Measurements from ENCODE around the gene DENND1A. TPM values are rescaled to one million over a fixed set of nuclear protein-coding genes. Genes with fewer than 3 reads are reported as not detected.

The DENND1A gene
- total RNA-seq, 2 donors from 2014 or later, result 17.8 to 36.6 TPM

DNA sequence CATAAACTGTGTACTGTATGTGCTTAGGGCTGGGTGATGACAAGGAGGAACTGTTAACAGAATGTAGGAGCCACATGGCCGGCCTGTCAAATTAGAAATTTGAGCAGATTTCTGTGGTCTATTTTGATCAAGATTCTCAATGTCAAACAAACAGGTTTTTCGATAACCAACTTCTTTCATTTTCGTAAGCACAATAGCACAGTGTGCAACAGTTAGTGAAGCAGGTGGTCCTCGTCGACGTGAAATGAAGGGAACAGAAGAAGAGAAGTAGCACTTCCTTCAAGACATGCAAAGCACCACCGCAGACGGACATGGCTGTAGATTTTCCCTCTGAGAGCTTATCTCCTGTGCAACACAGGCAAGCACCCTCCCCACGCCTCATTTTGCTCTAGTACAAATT, 321.8 kb downstream of the DENND1A start:
- Histone ChIP-seq H3K4me3 (no peak overlapping the region), H3K4me1 (ENCODE audit: control insufficient read depth in 1 of 2, low read depth in 2 of 2) (no peaks in the 10 kb centered on the region), H3K36me3 (no peaks in the 10 kb centered on the region), H3K27me3 (replicated peaks; ENCODE audit: insufficient read depth) (no peaks in the 10 kb centered on the region), H3K27ac (no peak overlapping the region), H3K9me3 (no peaks in the 10 kb centered on the region)
- ATAC-seq (ENCODE audit: insufficient number of reproducible peaks, low FRiP score, low read depth), result no peak
- TF ChIP-seq, protein P1, sequence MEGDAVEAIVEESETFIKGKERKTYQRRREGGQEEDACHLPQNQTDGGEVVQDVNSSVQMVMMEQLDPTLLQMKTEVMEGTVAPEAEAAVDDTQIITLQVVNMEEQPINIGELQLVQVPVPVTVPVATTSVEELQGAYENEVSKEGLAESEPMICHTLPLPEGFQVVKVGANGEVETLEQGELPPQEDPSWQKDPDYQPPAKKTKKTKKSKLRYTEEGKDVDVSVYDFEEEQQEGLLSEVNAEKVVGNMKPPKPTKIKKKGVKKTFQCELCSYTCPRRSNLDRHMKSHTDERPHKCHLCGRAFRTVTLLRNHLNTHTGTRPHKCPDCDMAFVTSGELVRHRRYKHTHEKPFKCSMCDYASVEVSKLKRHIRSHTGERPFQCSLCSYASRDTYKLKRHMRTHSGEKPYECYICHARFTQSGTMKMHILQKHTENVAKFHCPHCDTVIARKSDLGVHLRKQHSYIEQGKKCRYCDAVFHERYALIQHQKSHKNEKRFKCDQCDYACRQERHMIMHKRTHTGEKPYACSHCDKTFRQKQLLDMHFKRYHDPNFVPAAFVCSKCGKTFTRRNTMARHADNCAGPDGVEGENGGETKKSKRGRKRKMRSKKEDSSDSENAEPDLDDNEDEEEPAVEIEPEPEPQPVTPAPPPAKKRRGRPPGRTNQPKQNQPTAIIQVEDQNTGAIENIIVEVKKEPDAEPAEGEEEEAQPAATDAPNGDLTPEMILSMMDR (IDR thresholded peaks at IDR 0.05), result no peak
- DNase-seq (ENCODE audit: low spot score), result no peak

DNA sequence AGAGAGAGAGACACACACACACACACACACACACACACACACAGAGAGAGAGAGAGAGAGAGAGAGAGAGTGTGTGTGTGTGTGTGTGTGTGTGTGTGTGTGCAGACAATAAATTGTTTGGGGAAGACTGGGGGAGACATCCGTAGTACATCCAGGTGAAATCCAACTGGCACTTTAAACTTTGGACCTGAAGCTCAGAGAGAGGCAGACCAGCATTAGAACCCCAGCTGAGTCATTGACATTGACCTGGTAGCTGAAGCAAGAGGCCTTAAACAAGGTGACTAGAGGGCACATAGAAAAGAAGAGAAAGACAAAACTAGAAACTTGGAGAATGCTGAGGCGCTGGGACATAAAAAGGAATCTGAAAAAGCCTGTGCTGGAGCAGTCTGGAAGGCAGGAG, 322.4 kb downstream of the DENND1A start:
- Histone ChIP-seq H3K4me1 (ENCODE audit: control insufficient read depth in 1 of 2, low read depth in 2 of 2) (no peaks in the 10 kb centered on the region), H3K9me3 (no peaks in the 10 kb centered on the region), H3K36me3 (no peaks in the 10 kb centered on the region), H3K27ac (no peak overlapping the region), H3K27me3 (replicated peaks; ENCODE audit: insufficient read depth) (no peaks in the 10 kb centered on the region), H3K4me3 (no peak overlapping the region)
- TF ChIP-seq, protein P1 (IDR thresholded peaks at IDR 0.05), result no peak
- no peak for ATAC-seq (ENCODE audit: insufficient number of reproducible peaks, low FRiP score, low read depth)
- no peak for DNase-seq (ENCODE audit: low spot score)

DNA sequence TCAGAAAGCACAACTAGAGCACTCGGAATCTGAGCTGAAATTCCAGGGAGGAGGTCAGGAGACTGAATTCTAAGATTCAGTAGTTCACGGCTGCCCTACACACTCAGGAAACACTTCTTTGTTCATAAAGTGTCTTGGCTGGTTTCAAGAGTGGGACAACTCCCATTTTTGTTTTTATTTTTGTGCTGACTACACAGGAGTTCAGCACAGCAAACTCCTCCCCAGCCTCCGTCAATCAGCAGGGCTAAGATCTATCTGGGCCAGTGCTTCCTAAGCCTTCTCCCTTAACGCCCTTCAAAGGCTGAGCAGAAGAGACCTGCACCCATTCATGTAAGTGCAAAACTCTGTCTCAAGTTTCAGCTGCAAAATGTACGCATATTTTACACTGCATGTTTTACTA, 323.8 kb downstream of the DENND1A start:
- no peaks in the 10 kb centered on the region for H3K4me1 ChIP-seq (ENCODE audit: control insufficient read depth in 1 of 2, low read depth in 2 of 2)
- ATAC-seq (ENCODE audit: insufficient number of reproducible peaks, low FRiP score, low read depth) (no peak), DNase-seq (ENCODE audit: low spot score) (no peak)
- H3K27me3 ChIP-seq (replicated peaks; ENCODE audit: insufficient read depth), result no peaks in the 10 kb centered on the region
- no peaks in the 10 kb centered on the region for H3K9me3 ChIP-seq
- H3K27ac ChIP-seq, result no peak overlapping the region
- no peaks in the 10 kb centered on the region for H3K36me3 ChIP-seq
- no peak overlapping the region for H3K4me3 ChIP-seq
- TF ChIP-seq, protein P1 (IDR thresholded peaks at IDR 0.05), result no peak

DNA sequence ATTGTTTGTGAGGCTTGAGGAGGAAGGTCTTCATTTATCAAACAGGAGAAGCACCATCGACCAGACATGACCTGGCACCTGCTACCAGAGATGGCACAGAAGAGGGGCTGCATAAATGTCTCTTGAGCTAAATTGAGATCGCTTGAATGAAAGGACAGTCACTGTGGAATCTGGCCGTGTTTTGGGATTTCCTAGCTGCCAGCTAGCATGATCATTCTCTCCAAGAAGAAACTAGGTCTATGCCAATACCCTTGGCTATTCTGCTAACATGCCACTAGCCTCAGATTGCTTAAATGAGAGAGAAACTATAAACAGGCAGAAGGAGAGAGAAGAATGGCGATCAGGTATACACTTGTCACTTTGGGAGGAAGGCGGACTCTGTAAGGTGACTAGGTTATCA, 324.6 kb downstream of the DENND1A start:
- Histone ChIP-seq H3K27ac (no peak overlapping the region), H3K4me3 (no peak overlapping the region), H3K9me3 (no peaks in the 10 kb centered on the region), H3K4me1 (ENCODE audit: control insufficient read depth in 1 of 2, low read depth in 2 of 2) (no peaks in the 10 kb centered on the region), H3K27me3 (replicated peaks; ENCODE audit: insufficient read depth) (no peaks in the 10 kb centered on the region), H3K36me3 (no peaks in the 10 kb centered on the region)
- no peak for DNase-seq (ENCODE audit: low spot score)
- TF ChIP-seq, protein P1 (IDR thresholded peaks at IDR 0.05), result no peak
- no peak for ATAC-seq (ENCODE audit: insufficient number of reproducible peaks, low FRiP score, low read depth)

DNA sequence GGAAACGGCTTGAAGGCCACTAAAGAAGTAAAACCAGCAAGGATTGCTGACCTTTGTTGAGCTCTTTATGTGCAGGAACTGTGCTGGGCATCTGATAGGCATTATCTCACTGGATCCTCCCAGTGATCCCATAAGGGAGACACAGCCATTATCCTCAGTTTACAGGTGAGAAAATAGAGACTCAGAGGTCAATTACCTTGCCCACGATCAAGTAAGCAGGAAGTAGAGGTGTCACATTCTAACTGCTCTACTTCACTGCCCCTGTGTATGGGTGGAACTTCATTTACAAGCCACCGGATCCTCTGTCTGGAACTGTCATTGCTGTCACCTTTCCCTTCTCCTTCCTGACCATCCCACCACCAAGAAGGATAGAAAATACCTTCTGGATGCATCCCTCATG, 325.1 kb downstream of the DENND1A start:
- no peak for ATAC-seq (ENCODE audit: insufficient number of reproducible peaks, low FRiP score, low read depth)
- TF ChIP-seq, protein P1 (IDR thresholded peaks at IDR 0.05), result no peak

More for the DNA sequence above, 325.1 kb downstream of the DENND1A start:
- no peak for DNase-seq (ENCODE audit: low spot score)
- Histone ChIP-seq H3K4me3 (no peak overlapping the region), H3K36me3 (no peaks in the 10 kb centered on the region), H3K27me3 (replicated peaks; ENCODE audit: insufficient read depth) (no peaks in the 10 kb centered on the region), H3K27ac (no peak overlapping the region), H3K4me1 (ENCODE audit: control insufficient read depth in 1 of 2, low read depth in 2 of 2) (no peaks in the 10 kb centered on the region), H3K9me3 (no peaks in the 10 kb centered on the region)

Data from thoracic aorta (tissue), 2 donors.